ENCODE measurements around the gene ARHGEF28. TPM values are rescaled to one million over a fixed set of nuclear protein-coding genes. Genes with fewer than 3 reads are reported as not detected.

The ARHGEF28 gene
- total RNA-seq, 1 experiment from 2014 or later, result 0.57 TPM

- H3K56ac ChIP-seq (ENCODE audit: insufficient read length, low read depth, low read length), result no peak overlapping the region
- H3K9me3 ChIP-seq (ENCODE audit: control insufficient read depth, low read depth, low read length), result no peaks in the 10 kb centered on the region
- no peaks in the 10 kb centered on the region for H3K23me2 ChIP-seq (ENCODE audit: insufficient read length, low read depth, low read length, poor library complexity, severe bottlenecking)
- no CpG with 5 or more reads among the region's 3 CpGs for WGBS (ENCODE audit: extremely low coverage, insufficient read length, low lambda C conversion rate)
- Mint-ChIP-seq H3K27me3 (ENCODE audit: low read depth) (peaks cover 3% of the 10 kb centered on the region), H3K4me1 (no peaks in the 10 kb centered on the region), H3K9me3 (no peaks in the 10 kb centered on the region), H3K4me3 (no peak overlapping the region), H3K27ac (no peak overlapping the region), H3K36me3 (ENCODE audit: insufficient read depth in 1 of 3, low read depth in 3 of 3) (no peaks in the 10 kb centered on the region)
- H3K18ac ChIP-seq (ENCODE audit: insufficient read length, low read depth, low read length), result no peak overlapping the region
- no peak overlapping the region for H2BK120ac ChIP-seq (ENCODE audit: low read depth, low read length, poor library complexity, severe bottlenecking)
- TF ChIP-seq CTCF (conservative IDR thresholded peaks at IDR 0.05), result no peak
- H2AFZ ChIP-seq (ENCODE audit: low read length), result no peak overlapping the region
- no peak overlapping the region for H4K91ac ChIP-seq (ENCODE audit: insufficient read length, low read depth, low read length)
- H2BK12ac ChIP-seq (ENCODE audit: insufficient read length, low read depth, low read length), result no peak overlapping the region
- H3K4me2 ChIP-seq (ENCODE audit: insufficient read depth, insufficient read length, low read length), result no peak overlapping the region
- H3K79me1 ChIP-seq (ENCODE audit: insufficient read depth, low read depth, low read length, poor library complexity, severe bottlenecking), result no peaks in the 10 kb centered on the region
- H4K20me1 ChIP-seq (ENCODE audit: control insufficient read depth, insufficient read depth, insufficient read length), result no peaks in the 10 kb centered on the region
- no peak overlapping the region for H3K27ac ChIP-seq (ENCODE audit: insufficient read length, low read depth, low read length)
- H3K23ac ChIP-seq (ENCODE audit: insufficient read length, low read depth, low read length), result no peak overlapping the region
- no peak for DNase-seq
- H3K4ac ChIP-seq (ENCODE audit: low read depth, low read length), result no peak overlapping the region
- no peaks in the 10 kb centered on the region for H3K4me1 ChIP-seq (ENCODE audit: insufficient read depth, low read length)
- no peak overlapping the region for H4K8ac ChIP-seq (replicated peaks; ENCODE audit: insufficient read length, low read depth, low read length)
- H3K9ac ChIP-seq (ENCODE audit: extremely low read depth, insufficient read length, low read length), result no peak overlapping the region
- no peak overlapping the region for H3K14ac ChIP-seq (ENCODE audit: insufficient read depth, low read length)
- H4K5ac ChIP-seq (ENCODE audit: insufficient read length, low read depth, low read length), result no peak overlapping the region
- H3K79me2 ChIP-seq (ENCODE audit: insufficient read depth, low read length), result no peaks in the 10 kb centered on the region
- H3T11ph ChIP-seq (ENCODE audit: low read length), result no peak overlapping the region
- H2AK5ac ChIP-seq (ENCODE audit: insufficient read length, low read length), result no peak overlapping the region
- no peaks in the 10 kb centered on the region for H3K27me3 ChIP-seq (ENCODE audit: insufficient read depth, low read length)
- no peak overlapping the region for H2BK5ac ChIP-seq (ENCODE audit: insufficient read length, low read length)
- no peak overlapping the region for H2BK20ac ChIP-seq (ENCODE audit: low read depth, low read length, poor library complexity, severe bottlenecking)
- no peak overlapping the region for H2BK15ac ChIP-seq (ENCODE audit: low read depth, low read length)
These were observed 273.9 kb downstream of the ARHGEF28 start for GRCh38 chr5:73899916-73900315.
